Measurements from ENCODE around the gene NCAN.

NCAN gene

DNA sequence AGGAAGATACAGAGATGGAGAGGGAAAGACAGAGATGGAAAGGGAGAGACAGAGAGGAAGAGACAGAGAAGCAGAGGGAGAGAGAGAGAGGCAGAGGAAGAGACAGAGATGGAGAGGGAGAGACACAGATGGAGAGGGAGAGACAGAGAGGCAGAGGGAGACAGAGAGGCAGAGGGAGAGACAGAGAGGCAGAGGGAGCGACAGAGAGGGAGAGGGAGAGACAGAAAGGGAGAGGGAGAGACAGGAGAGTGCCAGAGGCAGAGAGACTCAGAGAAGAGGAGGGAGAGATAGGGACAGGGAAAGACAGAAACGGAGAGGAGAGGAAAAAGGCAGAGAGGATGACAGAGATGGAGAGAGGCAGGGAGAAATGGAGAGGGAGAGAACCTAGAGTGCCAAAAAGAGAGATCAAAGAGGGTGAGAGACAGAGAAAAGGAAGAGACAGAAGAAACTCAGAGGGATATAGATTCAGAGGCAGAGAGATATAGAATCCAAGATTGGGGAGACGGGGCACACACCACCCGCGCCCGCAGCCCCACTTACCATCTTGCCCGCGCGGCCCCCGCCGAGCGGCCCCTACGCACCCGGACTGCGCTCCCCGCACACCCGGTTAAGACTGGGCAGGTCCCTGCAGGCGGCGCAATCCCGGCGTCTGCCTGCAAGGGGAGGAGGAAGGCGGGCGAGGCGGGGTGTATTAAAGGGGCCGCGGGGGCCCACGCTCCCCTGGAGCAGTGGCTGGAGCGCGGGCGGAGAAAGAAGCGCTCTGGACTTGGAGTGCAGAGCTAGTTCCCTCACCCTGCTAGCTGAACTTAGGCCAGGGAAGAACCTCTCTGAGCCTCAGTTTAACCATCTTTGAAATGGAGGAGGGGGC lies 50.7 kb downstream of the NCAN start:
- DNase-seq = no peak

DNA sequence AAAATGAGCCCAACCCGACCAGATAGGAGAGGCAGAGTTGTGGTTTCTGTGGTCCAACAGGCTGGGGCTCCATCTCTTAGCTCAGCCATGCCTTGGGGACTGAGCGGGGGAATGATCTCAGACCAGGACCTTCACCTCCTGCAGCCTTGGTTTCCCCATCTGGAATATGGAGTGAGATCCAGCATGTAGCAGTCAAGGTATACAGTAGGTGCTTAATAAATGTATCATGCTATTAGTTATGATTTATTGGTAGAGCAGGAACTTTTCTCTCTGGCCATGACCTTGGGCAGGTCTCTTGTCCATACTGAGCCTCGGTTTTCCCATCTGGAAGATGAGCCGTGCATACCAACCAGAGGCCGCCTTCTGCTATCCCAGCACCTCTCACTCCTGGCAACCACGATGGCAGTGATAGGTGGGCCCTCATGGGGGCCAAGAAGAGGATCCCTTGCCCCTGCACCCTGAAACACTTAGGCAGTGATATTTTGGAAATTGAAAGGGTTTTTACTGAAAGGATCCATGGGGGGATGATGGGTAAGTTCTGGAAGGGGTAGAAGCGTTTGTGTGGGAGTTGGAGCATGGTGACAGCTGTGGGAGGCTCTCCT lies 52.2 kb downstream of the NCAN start:
- DNase-seq = no peak

DNA sequence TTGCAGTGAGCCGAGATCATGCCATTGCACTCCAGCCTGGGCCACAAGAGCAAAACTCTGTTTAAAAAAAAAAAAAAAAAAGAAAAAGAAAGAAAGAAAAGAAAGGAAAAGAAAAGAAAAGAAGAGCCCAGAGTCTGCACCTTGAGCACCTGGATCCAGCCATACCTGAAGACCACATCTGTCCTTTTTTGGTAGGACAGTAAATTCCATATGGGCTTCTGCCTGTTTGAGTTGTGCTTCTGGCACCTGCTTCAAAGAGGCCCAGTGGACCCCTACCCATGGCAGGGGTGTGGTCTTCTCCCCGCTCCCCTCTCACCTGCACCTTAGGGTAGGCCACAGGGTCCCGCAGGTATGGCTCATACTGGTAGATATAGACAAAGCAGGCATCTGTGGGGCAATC lies 55.5 kb downstream of the NCAN start:
- DNase-seq = no peak

DNA sequence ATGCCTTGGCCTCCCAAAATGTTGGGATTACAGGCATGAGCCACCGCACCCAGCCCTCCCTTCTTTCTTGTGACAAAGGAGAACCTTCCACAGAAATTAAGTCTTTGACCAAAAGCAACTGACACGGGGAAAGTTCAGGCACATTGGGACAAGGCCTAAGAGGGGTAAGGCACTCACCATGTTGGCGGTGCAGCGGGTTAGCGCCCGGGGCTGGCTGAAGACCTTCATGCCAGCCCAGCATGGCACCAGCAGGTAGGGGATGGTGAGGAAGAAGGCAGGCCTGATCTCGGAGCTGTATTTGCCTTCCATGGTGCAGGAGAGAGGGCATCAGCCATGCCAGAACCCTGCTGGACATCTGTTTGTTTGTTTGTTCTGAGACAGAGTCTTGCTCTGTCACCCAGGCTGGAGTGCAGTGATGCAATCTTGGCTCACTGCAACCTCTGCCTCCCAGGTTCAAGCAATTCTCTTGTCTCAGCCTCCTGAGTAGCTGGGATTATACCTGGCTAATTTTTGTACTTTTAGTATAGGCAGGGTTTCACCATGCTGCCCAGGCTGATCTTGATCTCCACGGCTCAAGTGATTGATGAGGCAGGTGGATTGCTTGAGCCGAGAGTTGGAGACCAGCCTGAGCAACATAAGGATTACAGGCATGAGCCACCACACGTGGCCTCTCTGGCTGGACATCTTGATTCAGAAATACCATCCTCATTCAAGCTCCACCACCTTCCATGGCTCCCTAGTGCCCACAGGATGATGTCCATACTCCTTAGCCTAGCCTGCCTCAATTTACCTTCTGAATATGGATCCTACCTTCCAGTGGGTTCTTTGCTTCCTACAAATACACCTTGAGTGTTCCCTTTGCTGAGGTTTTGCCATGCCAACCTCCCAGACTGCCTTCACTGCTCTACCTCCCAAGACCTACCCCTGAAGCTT lies 57.0 kb downstream of the NCAN start:
- DNase-seq = no peak

DNA sequence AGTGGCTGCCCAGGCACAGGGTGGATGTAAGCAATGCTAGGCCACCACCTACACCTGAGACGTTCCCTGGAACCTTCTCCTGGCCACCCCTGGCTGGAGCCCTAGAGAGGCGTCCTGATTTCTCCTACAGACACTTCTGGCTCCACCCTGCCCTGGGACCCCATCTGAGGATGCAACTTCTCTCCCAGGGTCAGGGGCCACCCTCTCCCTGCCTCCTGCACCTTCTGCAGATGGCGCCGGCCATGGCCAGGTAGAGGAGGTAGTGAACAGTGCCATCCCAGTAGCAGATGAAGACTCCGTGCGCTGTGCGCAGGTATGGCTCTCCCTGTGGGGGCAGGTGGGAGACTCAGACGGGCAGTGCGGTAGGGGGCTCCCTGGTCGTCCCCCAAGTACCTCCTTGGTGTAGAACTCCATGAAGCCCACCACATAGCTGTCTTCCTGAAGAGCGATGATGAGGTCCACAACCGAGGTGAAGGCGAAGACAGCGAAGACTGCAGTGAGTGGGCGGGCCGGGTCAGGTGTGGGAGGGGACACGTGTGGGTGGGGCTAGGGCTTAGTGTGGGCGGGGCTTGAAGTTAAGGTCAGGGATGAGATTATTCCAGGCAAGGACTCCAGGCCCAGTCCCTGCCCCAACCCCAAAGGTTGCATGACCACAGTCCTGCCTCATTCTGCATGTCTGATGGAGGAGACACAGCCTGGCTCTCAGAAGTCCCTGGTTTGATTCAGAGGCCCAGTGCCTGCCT lies 58.4 kb downstream of the NCAN start:
- no peak for DNase-seq

DNA sequence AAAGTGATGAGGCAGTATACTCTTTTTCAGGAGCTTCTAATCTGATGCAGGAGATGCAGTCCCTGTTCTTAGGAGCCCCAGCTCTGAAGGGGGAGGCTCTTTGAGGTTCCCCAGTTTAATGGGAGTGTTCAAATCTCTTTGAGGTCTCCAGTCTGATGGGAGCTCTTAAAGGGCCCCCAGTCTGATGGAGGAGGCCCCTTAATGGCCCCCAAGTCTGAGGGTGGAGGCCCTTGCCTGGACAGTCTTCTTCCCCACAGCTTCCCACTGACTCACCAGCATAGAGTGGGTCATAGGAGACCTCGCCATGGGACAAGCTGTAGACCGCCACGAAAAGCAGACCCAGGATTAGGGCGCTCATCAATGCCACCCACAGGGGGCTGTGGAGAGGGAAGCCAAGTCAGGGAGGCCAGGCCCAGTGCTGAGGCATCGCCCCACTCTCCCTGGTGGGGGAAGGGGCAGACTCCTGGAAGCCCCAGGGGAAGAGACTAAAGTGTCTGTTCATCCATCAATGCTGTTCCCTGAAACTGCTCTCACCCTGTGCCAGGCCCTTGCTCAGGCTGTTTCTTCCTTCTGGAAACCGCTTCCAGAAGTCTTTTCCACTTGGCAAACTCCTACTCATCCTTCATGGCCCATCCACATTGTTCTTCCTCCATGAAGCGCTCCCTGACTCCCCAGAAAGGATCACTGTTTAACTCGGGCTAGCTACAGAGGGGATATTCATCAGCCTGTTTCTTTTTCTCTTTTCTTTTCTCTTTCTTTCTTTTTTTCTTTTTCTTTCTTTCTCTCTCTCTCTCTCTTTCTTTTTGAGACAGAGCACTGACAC lies 59.2 kb downstream of the NCAN start:
- no peak for DNase-seq

DNA sequence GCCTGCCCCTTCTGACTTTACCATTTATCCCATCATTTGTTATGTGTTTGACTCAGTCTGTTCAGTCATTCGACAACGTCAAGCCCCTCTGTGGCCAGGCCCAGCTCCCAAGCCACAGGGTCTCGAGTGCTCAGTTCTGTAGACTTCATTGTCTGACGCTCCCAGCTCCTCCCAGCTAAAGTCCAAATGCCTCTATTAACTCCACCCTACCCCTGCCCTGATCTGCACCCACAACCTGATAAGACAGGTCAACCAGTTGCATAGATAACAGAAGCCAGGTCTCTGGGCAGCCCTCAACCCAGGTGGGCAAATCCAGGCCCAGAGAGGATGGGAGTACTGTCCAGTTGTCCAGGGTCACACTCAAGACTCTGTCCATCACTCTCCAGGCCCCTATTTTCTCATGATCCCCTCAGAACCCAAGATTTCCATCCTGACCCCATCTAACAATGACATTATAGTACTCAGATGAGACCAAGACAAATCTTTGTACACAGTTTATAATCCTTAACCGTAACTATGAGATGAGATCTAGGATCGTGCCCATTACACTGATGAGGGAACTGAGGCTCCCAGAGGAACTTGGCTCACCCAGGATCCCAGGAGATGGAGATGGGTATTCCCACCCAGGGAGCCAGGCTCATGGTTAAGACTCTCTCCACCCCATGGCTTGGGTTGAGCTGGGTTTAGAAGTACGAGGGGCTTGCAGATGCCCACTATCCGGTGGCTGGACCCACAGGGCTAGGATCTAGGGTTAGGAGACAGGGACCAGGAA lies 60.3 kb downstream of the NCAN start:
- DNase-seq = no peak

DNA sequence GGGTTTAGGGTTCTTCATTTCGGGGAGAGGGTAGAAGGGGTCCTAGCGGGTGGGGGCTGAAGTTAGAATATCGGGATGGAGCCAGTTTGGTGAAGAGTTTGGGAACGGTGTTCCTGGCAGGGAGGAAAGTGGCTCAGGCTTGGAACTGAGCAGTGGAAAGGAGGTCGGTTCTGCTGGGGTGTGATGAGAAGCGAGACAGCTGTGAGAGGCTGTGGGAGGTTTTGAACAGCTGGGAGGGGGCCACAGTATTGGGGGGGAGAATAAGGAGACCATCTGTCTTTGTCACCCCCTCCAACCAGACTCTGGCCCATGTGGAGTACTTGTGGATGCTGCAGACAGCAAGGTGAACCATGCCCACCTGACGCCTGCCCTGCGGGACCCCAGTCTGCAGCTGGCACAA lies 62.4 kb downstream of the NCAN start:
- no peak for DNase-seq

DNA sequence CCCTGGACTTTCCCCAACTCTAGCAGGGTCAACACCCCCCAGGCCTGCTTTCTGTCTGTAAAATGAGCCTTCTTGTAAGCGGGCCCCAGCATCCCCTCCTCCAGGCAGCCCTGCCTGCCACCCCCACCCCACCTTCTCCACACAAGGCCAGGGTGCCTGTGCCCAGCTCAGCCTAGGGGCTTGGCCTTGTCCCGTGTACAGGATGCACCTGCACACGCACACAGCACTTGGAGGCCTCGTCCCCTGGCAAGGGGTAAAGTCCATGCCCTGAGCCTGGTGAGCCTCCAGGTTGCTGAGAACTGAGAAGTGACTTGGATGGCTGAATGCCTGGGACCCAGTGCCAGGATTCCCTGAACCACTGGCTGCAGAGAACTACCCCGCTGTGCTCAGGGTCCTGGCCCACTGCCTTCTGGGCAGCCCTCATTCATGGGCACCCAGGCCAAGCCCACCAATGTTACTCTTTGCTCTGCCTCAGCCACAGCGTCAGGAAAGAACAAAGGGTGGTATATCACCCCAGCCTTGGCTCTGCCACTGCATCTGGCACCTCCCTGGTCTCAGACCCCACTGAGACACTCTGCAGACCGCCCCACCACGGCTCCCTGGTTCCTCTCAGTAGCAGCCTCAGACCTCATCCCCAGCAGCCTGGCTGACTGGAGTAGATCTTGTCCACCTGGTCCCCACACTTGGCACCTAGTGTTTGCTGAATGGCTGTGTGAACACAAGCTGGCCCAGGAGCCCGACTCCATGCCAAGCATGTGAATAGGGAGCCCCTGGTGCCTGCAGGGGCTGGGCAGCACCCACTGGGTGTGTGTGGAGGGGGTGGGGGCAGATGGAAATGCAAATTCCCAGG lies 63.2 kb downstream of the NCAN start:
- DNase-seq = no peak

DNA sequence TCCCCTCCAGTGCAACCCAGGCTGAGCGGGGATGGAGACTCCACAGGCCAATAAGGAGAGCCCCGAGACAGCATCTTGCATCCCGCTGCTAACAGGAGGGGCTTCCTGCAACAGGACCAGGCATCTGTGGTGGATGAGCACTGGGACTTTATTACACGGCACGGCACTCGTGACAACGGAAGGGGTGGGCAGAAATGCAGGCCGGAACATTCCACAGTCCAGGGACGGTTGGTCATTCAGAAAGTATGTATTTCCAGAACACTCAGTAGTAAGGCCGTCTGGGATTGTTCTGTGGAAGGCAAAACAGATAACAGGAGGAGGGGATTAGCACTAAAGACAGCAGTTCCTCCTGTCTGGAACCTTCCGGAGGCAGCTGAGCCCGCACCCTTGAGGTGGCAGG lies 64.6 kb downstream of the NCAN start:
- DNase-seq = no peak

DNA sequence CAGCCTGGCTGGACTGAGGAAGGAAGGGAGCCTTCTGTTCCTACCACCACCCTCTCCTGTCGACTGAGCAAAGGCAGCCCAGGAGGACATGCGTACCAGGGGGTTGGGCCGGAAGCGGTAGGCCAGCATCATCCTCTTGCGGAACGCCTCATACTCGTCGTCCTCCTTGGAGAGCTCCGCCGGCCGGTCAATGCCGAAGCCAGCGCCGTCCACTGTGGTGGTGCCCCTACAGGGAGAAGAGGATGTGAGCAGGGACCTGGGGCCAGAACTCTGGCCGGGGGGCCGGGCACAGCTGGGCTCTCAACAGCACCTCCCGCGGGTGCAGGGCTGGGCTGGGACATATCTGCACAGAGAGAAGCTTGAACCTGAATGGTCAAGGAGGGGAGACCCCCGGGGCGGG lies 65.1 kb downstream of the NCAN start:
- no peak for DNase-seq

DNA sequence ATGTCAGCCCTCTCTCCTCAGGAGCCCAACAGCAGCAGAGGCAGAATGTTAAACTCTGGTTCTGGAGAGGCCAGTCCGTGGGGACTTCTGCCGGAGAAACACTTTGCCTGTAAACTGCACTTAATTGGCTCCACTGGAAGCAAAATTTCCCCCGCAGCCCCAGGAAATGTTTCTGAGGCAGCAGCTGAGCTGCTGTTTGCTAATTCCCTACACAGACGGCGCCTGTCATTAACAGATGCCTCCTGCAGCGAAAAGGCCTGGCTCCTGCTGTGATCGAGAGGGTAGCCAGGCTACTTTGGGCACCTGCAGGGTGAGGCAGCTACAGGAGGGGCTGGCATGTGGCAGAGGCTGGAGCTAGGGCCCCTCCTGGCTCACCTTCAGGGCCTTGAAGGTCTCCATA lies 66.6 kb downstream of the NCAN start:
- no peak for DNase-seq

DNA sequence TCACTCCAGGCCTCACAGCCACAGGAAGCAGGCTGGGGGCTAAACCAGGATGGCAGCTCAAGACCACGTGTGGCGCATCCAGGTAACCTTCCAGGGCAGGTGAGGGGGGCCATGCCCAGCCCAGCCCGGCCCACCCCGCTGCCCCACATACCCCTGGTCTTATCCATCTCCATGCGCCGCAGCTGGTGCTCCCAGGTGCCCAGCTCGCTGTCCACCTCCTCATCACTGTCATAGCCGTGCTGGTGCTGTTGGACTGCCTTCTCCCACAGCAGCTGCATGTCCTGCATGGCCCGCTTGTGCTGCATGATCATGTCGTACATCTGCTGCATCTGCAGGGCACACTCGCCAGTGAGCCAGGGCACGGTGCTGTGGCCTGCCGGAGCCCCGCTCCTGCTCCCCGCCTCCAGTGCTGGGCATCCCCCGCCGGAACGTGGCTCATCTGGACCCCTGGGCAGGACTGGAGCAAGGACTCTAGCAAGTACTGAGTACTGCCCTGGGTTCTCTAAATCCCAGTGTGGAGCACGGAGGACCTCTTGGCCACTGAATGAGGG lies 67.4 kb downstream of the NCAN start:
- DNase-seq = no peak

DNA sequence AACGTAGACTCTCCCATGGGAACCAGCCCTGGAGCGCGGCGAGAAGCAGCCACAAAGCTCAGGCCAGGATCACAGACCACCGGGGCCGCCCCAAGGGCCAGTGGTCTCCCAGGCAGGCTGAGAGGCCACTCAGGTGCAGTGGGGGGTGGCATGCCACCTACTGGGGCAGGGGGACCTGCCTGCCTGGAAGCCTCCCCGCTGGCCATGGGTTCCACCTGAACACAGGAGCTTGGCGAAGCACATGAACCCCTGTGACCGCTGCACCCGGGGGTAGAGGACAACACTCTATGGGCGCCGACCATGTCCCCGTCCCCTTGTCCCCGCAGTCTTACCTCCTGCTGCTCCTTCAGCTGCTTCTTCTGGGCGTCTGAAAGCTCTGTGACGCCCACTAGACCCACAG lies 68.1 kb downstream of the NCAN start:
- DNase-seq = no peak

DNA sequence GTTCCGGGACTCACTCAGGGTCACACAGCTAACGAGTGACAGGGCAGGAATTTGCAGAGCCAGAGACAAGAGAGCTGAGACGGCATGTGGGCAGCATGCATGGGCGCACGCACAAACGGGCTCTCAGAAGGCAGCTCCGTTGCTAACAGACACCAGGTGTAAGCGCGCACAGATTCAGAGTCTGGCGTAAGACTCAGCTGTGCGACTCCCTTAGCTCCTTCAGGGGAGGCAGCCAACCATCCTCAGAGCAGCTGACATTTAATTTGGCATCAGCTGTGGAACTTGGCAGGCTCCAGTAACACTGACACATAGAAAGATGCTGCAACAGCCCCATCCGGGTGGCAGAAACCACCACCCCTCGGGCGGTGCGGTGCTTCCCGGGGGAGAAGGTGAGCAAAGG lies 68.8 kb downstream of the NCAN start:
- DNase-seq = no peak

DNA sequence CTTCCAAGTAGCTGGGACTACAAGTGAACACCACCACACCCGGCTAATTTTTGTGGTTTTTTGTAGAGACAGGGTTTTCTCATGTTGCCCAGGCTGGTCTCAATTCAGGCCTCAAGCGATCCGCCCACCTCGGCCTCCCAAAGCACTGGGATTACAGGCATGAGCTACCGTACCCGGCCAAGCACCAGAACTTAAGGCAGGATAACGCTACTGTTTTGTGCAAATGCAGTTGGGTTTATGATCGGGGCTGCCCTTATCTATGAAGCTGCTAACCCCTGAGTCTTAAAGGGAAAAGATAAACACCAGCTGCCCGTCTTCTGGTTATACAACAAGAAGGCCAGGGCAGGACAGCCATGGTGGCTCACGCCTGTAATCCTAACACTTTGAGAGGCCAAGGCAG lies 73.9 kb downstream of the NCAN start:
- DNase-seq = no peak

DNA sequence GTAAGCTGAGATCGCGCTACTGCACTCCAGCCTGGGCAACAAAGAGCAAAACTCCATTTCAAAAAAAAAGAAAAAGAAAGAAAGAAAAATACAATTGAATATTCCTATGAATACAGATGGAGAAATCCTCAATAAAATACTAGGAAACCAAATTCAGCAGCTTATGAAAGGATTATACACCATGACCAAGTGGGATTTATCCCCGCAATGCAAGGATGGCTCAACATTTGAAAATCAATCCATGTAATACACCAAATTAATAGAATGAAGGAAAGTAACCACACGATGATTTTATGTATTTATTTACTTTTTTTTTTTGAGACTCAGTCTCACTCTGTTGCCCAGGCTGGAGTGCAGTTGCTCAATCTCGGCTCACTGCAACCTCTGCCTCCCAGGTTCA lies 80.8 kb downstream of the NCAN start:
- no peak for DNase-seq

DNA sequence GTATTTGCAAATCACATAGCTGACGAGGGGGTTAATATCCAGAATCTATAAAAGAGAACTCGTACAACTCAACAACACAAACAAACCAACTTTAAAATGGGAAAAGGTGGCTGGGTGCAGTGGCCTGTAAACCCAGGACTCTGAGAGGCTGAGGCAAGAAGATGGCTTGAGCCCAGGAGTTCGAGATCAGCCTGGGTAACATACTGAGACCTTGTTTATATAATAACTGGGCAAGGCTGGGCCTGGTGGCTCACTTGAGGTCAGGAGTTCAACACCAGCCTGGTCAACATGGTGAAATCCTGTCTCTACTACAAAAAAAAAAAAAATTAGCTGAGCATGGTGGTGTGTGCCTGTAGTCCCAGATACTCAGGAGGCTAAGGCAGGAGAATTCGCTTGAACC lies 83.2 kb downstream of the NCAN start:
- no peak for DNase-seq

DNA sequence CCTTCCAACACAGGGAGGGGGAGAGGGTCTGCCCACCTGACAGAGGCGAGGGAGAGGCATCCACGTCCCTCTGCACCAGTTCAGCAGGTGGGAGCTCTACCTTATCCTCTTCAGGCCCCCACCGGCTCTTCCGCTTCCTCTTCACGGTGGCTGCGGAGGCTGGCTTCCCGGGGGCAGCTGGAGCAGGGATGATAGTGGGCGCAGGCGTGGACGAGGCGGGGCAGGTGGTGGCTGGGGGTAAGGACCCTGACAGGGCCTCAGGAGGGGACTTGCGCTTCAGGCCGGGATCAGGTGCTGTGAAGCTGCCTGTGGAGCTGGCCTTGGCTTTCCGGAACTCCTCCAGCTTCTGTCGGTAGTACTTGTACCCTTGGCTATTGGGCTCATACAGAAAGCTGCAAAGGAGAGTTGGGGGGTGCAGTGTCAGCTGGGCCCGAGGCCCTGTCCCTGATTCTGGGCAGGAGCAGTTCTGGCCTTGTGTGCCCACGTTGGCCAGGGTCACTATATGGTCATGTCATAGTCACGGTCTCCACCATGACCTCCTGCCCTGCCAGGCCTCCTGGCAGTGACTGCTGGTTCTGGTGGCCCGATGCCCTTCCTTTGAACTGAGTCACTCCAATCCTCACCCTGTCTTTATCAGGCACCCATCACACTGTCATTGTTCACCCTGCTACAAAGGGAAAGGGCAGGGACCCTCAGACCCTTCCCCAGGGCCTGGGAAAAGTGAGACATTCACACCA lies 85.4 kb downstream of the NCAN start:
- DNase-seq = no peak

Measured in NCI-H2029 (cell line).